Measurements from ENCODE around the gene PCNX2.

PCNX2 gene

GRCh38 chr1:233061265-233061664 lies 234.3 kb downstream of the PCNX2 start:
- DNase-seq (ENCODE audit: low read depth) = no peak

GRCh38 chr1:233060461-233060994 lies 235.0 kb downstream of the PCNX2 start:
- no peak for DNase-seq (ENCODE audit: low read depth)

GRCh38 chr1:233057836-233058235 lies 237.7 kb downstream of the PCNX2 start:
- no peak for DNase-seq (ENCODE audit: low read depth)

- no peak for DNase-seq (ENCODE audit: low read depth)
Measured at GRCh38 chr1:233055879-233056641, 239.5 kb downstream of the PCNX2 start.

- DNase-seq (ENCODE audit: low read depth) = no peak
Measured at GRCh38 chr1:233045588-233045987, 249.9 kb downstream of the PCNX2 start.

GRCh38 chr1:233042834-233043233 lies 252.7 kb downstream of the PCNX2 start:
- DNase-seq (ENCODE audit: low read depth) = no peak

GRCh38 chr1:233040494-233040893 lies 255.0 kb downstream of the PCNX2 start:
- DNase-seq (ENCODE audit: low read depth) = no peak

- no peak for DNase-seq (ENCODE audit: low read depth)
Measured at GRCh38 chr1:233038581-233038980, 256.9 kb downstream of the PCNX2 start.

GRCh38 chr1:233037843-233038242 lies 257.7 kb downstream of the PCNX2 start:
- no peak for DNase-seq (ENCODE audit: low read depth)

- DNase-seq (ENCODE audit: low read depth) = no peak
Measured at GRCh38 chr1:233034836-233035235, 260.7 kb downstream of the PCNX2 start.

GRCh38 chr1:233033361-233033760 lies 262.2 kb downstream of the PCNX2 start:
- peak; percentile 84 for DNase-seq (ENCODE audit: low read depth)

- no peak for DNase-seq (ENCODE audit: low read depth)
Measured at GRCh38 chr1:233032916-233033315, 262.6 kb downstream of the PCNX2 start.

GRCh38 chr1:233031521-233031920 lies 264.0 kb downstream of the PCNX2 start:
- DNase-seq (ENCODE audit: low read depth) = no peak

GRCh38 chr1:233027046-233027445 lies 268.5 kb downstream of the PCNX2 start:
- DNase-seq (ENCODE audit: low read depth) = no peak

- no peak for DNase-seq (ENCODE audit: low read depth)
Measured at GRCh38 chr1:233025567-233025966, 270.0 kb downstream of the PCNX2 start.

GRCh38 chr1:233025157-233025556 lies 270.4 kb downstream of the PCNX2 start:
- peak; percentile 36 for DNase-seq (ENCODE audit: low read depth)

GRCh38 chr1:233024199-233024598 lies 271.3 kb downstream of the PCNX2 start:
- DNase-seq (ENCODE audit: low read depth) = no peak

GRCh38 chr1:233022246-233022645 lies 273.3 kb downstream of the PCNX2 start:
- no peak for DNase-seq (ENCODE audit: low read depth)

GRCh38 chr1:233020426-233020825 lies 275.1 kb downstream of the PCNX2 start:
- DNase-seq (ENCODE audit: low read depth) = no peak

- peak; percentile 56 for DNase-seq (ENCODE audit: low read depth)
Measured at GRCh38 chr1:233019778-233020325, 275.7 kb downstream of the PCNX2 start.

GRCh38 chr1:233019083-233019482 lies 276.4 kb downstream of the PCNX2 start:
- no peak for DNase-seq (ENCODE audit: low read depth)

GRCh38 chr1:233016798-233017197 lies 278.7 kb downstream of the PCNX2 start:
- DNase-seq (ENCODE audit: low read depth) = peak; percentile 18

- no peak for DNase-seq (ENCODE audit: low read depth)
Measured at GRCh38 chr1:233015965-233016364, 279.6 kb downstream of the PCNX2 start.

GRCh38 chr1:233012021-233012420 lies 283.5 kb downstream of the PCNX2 start:
- DNase-seq (ENCODE audit: low read depth) = no peak

Measured in fibroblast of gingiva (primary cell).